Endothelial cell (in vitro differentiated cells): ENCODE data around the gene FXYD5. TPM values are rescaled to one million over a fixed set of nuclear protein-coding genes. Genes with fewer than 3 reads are reported as not detected.
A peak's percentile ranks its signal among the peaks of the same experiment; 100 is the strongest.

ENCODE experiments used
- DNase-seq: peaks from one replicate; pipeline ENCODE4 v3.0.0; 2021; ENCODE audit warnings: low spot score
- H3K27ac Mint-ChIP-seq: one replicate; pipeline ENCODE4 v1.8.0; 2021; ENCODE audit warnings: mixed read lengths, inconsistent platforms; ENCODE audit not compliant: unreplicated experiment
- H3K27me3 Mint-ChIP-seq: one replicate; pipeline ENCODE4 v1.8.0; 2021; ENCODE audit warnings: mild to moderate bottlenecking, moderate library complexity, mixed read lengths, inconsistent platforms; ENCODE audit not compliant: unreplicated experiment
- H3K36me3 Mint-ChIP-seq: one replicate; pipeline ENCODE4 v1.8.0; 2021; ENCODE audit warnings: mild to moderate bottlenecking, low read depth, mixed read lengths, inconsistent platforms; ENCODE audit not compliant: unreplicated experiment
- H3K4me1 Mint-ChIP-seq: one replicate; pipeline ENCODE4 v1.8.0; 2021; ENCODE audit warnings: mild to moderate bottlenecking, mixed read lengths, inconsistent platforms; ENCODE audit not compliant: unreplicated experiment
- H3K4me3 Mint-ChIP-seq: one replicate; pipeline ENCODE4 v1.8.0; 2021; ENCODE audit warnings: mild to moderate bottlenecking, mixed read lengths, inconsistent platforms; ENCODE audit not compliant: unreplicated experiment
- H3K9me3 Mint-ChIP-seq: one replicate; pipeline ENCODE4 v1.8.0; 2021; ENCODE audit warnings: mixed read lengths, inconsistent platforms; ENCODE audit not compliant: unreplicated experiment
- CTCF ChIP-seq: fragments of 200-600 bp; sonication (generic); IDR thresholded peaks from one replicate; pipeline ENCODE4 v1.5.0; 2021; ENCODE audit warnings: antibody characterized with exemption; ENCODE audit not compliant: unreplicated experiment
- total RNA-seq: library from RNA; stranded (reverse); fragmentation: NEBNext Ultra II Directional; extraction: Animal tissue kit (Norgen Biotek cat#: 25700); gene quantifications from one replicate; pipeline ENCODE4 v1.2.1, GENCODE V29; 2021; ENCODE audit not compliant: unreplicated experiment

FXYD5 gene
- total RNA-seq, 1 donor from 2014 or later, result 78.7 TPM

GRCh38 chr19:35133826-35134225, 20.7 kb upstream of the FXYD5 start:
- H3K4me1 Mint-ChIP-seq, result peaks cover 3% of the 10 kb centered on the region
- H3K9me3 Mint-ChIP-seq, result no peaks in the 10 kb centered on the region
- no peak overlapping the region for H3K4me3 Mint-ChIP-seq
- peaks cover 13% of the 10 kb centered on the region for H3K27me3 Mint-ChIP-seq
- DNase-seq, result no peak
- H3K27ac Mint-ChIP-seq, result no peak overlapping the region
- TF ChIP-seq CTCF, result no peak
- peaks cover 9% of the 10 kb centered on the region for H3K36me3 Mint-ChIP-seq

- TF ChIP-seq CTCF, result no peak
- no peak within 1 kb of the TSS for H3K27ac Mint-ChIP-seq
- DNase-seq, result no peak
- no peaks in the 10 kb centered on the region for H3K9me3 Mint-ChIP-seq
- H3K36me3 Mint-ChIP-seq, result peaks cover 9% of the 10 kb centered on the region
- H3K4me3 Mint-ChIP-seq, result peak within 1 kb of the TSS; percentile 29
- peaks cover 13% of the 10 kb centered on the region for H3K27me3 Mint-ChIP-seq
- H3K4me1 Mint-ChIP-seq, result peaks cover 3% of the 10 kb centered on the region
These were observed 19.8 kb upstream of the FXYD5 start, which contains the start of gene LGI4 for GRCh38 chr19:35134601-35135242. Gene LGI4 (minus strand): TSS chr19:35135059. CDS start chr19:35134680, 379 bp downstream.

GRCh38 chr19:35135389-35135909, 19.1 kb upstream of the FXYD5 start:
- no peak overlapping the region for H3K27ac Mint-ChIP-seq
- peak; percentile 85 for DNase-seq
- peaks cover 9% of the 10 kb centered on the region for H3K36me3 Mint-ChIP-seq
- H3K9me3 Mint-ChIP-seq, result no peaks in the 10 kb centered on the region
- H3K4me3 Mint-ChIP-seq, result no peak overlapping the region
- peaks cover 3% of the 10 kb centered on the region for H3K4me1 Mint-ChIP-seq
- peaks cover 11% of the 10 kb centered on the region for H3K27me3 Mint-ChIP-seq
- peak; percentile 87 for TF ChIP-seq CTCF

GRCh38 chr19:35136231-35136630, 18.3 kb upstream of the FXYD5 start:
- Mint-ChIP-seq H3K27ac (no peak overlapping the region), H3K9me3 (no peaks in the 10 kb centered on the region), H3K27me3 (peaks cover 11% of the 10 kb centered on the region), H3K36me3 (peaks cover 9% of the 10 kb centered on the region), H3K4me1 (peaks cover 3% of the 10 kb centered on the region), H3K4me3 (no peak overlapping the region)
- TF ChIP-seq CTCF, result no peak
- DNase-seq, result no peak

GRCh38 chr19:35136977-35137702, 17.4 kb upstream of the FXYD5 start:
- no peak overlapping the region for H3K27ac Mint-ChIP-seq

More at GRCh38 chr19:35136977-35137702, 17.4 kb upstream of the FXYD5 start:
- no peaks in the 10 kb centered on the region for H3K9me3 Mint-ChIP-seq
- DNase-seq, result no peak
- H3K4me1 Mint-ChIP-seq, result peaks cover 8% of the 10 kb centered on the region
- no peak for TF ChIP-seq CTCF
- H3K4me3 Mint-ChIP-seq, result no peak overlapping the region
- H3K27me3 Mint-ChIP-seq, result peaks cover 14% of the 10 kb centered on the region
- H3K36me3 Mint-ChIP-seq, result peaks cover 9% of the 10 kb centered on the region
